Lung (tissue), 12 donors: ENCODE results near the gene FRMD5. TPM values are rescaled to one million over a fixed set of nuclear protein-coding genes. Genes with fewer than 3 reads are reported as not detected.

ENCODE experiments used
- ATAC-seq: fragments of 200-7000 bp; cut with Tn5 transposase; one replicate; pipeline ENCODE4 v1.9.1; 2020; ENCODE audit warnings: moderate number of reproducible peaks; ENCODE audit not compliant: insufficient read depth, low FRiP score
- DNase-seq, 3 donors: peaks; one replicate each; pipeline ENCODE4 v3.0.0-alpha.2; 2013 to 2017
- H3K27ac ChIP-seq, 2 donors: one replicate each; pipeline ENCODE4 v1.5.1; 2013; ENCODE audit warnings: mild to moderate bottlenecking in 2 of 2, moderate library complexity in 2 of 2, control low read depth in 1 of 2, inconsistent platforms in 1 of 2, low read depth in 1 of 2, low read length in 1 of 2
- H3K27me3 ChIP-seq, 3 donors: one replicate each; pipeline ENCODE4 v1.5.1; 2013; ENCODE audit warnings: low read length in 2 of 3; ENCODE audit not compliant: control insufficient read depth in 3 of 3, insufficient read depth in 3 of 3
- H3K36me3 ChIP-seq, 4 donors: one replicate each; pipeline ENCODE4 v1.5.1; 2013; ENCODE audit warnings: low read length in 4 of 4, mild to moderate bottlenecking in 1 of 4, moderate library complexity in 1 of 4; ENCODE audit not compliant: control insufficient read depth in 4 of 4, insufficient read depth in 4 of 4
- H3K4me1 ChIP-seq, 5 donors: one replicate each; pipeline ENCODE4 v1.5.1; 2013; ENCODE audit warnings: low read length in 5 of 5, mild to moderate bottlenecking in 2 of 5, moderate library complexity in 1 of 5; ENCODE audit not compliant: control insufficient read depth in 5 of 5, insufficient read depth in 5 of 5
- H3K4me3 ChIP-seq: one replicate; pipeline ENCODE4 v1.5.1; 2013; ENCODE audit warnings: mild to moderate bottlenecking, control low read depth, moderate library complexity
- H3K9ac ChIP-seq, 2 donors: one replicate each; pipeline ENCODE4 v1.5.1; 2013; ENCODE audit warnings: low read length in 2 of 2, control low read depth in 1 of 2; ENCODE audit not compliant: insufficient read depth in 1 of 2
- H3K9me3 ChIP-seq, 4 donors: one replicate each; pipeline ENCODE4 v1.5.1; 2013; ENCODE audit warnings: low read length in 3 of 4, mild to moderate bottlenecking in 1 of 4, moderate library complexity in 1 of 4; ENCODE audit not compliant: control insufficient read depth in 4 of 4, insufficient read depth in 3 of 4
- CTCF ChIP-seq: IDR thresholded peaks from 2 replicates; pipeline ENCODE4 v1.5.1; 2012; ENCODE audit warnings: mild to moderate bottlenecking; ENCODE audit errors: control extremely low read depth, extremely low read depth
- WGBS, 2 donors: extraction: QIAGEN DNeasy Blood & Tissue Kit; methylation state at CpG; one replicate each; pipeline ENCODE4 v1.1.7; 2013; 5-methylcytosine and 5-hydroxymethylcytosine counted together
- polyA plus RNA-seq, 2 donors: library from polyadenylated mRNA; stranded (reverse); fragments of 200-250 nt; gene quantifications; one replicate each; pipeline ENCODE4 v1.2.1, GENCODE V29; 2013
- total RNA-seq, 2 donors: library from RNA; depleted of rRNA in 1 of 2; stranded (reverse); fragments of >200 nt in 1 of 2; gene quantifications; one replicate each; pipeline ENCODE4 v1.2.1, GENCODE V29; 2014 to 2021
- donor health status: control.
- donor health status: control.
- donor health status: Bipolar disorder and iron deficiency.
- donor health status: healthy.
- donor health status: DM: yes; HTN: yes; CAD: no.

Gene FRMD5
- total and polyA plus RNA-seq, 4 donors = 0.10 to 1.1 (median 0.67) TPM

GRCh38 chr15:43913026-43913780 is 281.9 kb downstream of the FRMD5 start:
- H3K9ac ChIP-seq = no peak overlapping the region
- TF ChIP-seq CTCF = no peak
- H3K4me1 ChIP-seq = peaks cover 0 to 5% (median 2%) of the 10 kb centered on the region in 5 donors
- DNase-seq (no peak), ATAC-seq (peak; percentile 47)
- WGBS, 2 donors = 36 to 63% methylated on average over 1 of the region's 1 CpG
- no peaks in the 10 kb centered on the region for H3K27me3 ChIP-seq
- H3K9me3 ChIP-seq = no peaks in the 10 kb centered on the region
- no peak overlapping the region for H3K4me3 ChIP-seq
- H3K27ac ChIP-seq = peak overlapping the region in 1 of 2 donors; percentile 89
- H3K36me3 ChIP-seq = no peaks in the 10 kb centered on the region

GRCh38 chr15:43912208-43912607 is 282.9 kb downstream of the FRMD5 start:
- Histone ChIP-seq H3K27ac (no peak overlapping the region), H3K9me3 (no peaks in the 10 kb centered on the region), H3K4me3 (no peak overlapping the region), H3K4me1 (peaks cover 0 to 5% (median 2%) of the 10 kb centered on the region in 5 donors), H3K27me3 (no peaks in the 10 kb centered on the region), H3K36me3 (no peaks in the 10 kb centered on the region), H3K9ac (no peak overlapping the region)
- WGBS, 2 donors = 89 to 94% methylated on average over 6 of the region's 6 CpGs
- TF ChIP-seq CTCF = no peak
- ATAC-seq (no peak), DNase-seq (no peak)

- H3K4me3 ChIP-seq = no peak overlapping the region
- DNase-seq (no peak), ATAC-seq (no peak)
- WGBS, 2 donors = 84 to 90% methylated on average over 4 of the region's 4 CpGs
- H3K9ac ChIP-seq = no peak overlapping the region
- no peak for TF ChIP-seq CTCF
- H3K36me3 ChIP-seq = no peaks in the 10 kb centered on the region
- no peaks in the 10 kb centered on the region for H3K9me3 ChIP-seq
- no peaks in the 10 kb centered on the region for H3K27me3 ChIP-seq
- peaks cover 0 to 5% (median 2%) of the 10 kb centered on the region in 5 donors for H3K4me1 ChIP-seq
- peak overlapping the region in 1 of 2 donors; percentile 71 for H3K27ac ChIP-seq
These were observed 283.8 kb downstream of the FRMD5 start for GRCh38 chr15:43911235-43911781.
